Neuronal stem cell (in vitro differentiated cells): ENCODE measurements around the gene AOPEP.

Source experiments
- DNase-seq: peaks from one replicate; pipeline ENCODE4 v3.0.0-alpha.2; 2013; ENCODE audit warnings: low spot score
- H2AFZ ChIP-seq: one replicate; pipeline ENCODE4 v1.6.1; 2013; ENCODE audit warnings: mild to moderate bottlenecking, low read length, inconsistent platforms
- H2AK5ac ChIP-seq: 2 replicates; pipeline ENCODE4 v1.6.1; 2013; ENCODE audit warnings: low read depth, mild to moderate bottlenecking, inconsistent platforms, low read length, moderate library complexity, mixed read lengths
- H2BK120ac ChIP-seq: 2 replicates; pipeline ENCODE4 v1.6.1; 2013; ENCODE audit warnings: low read depth, mild to moderate bottlenecking, inconsistent platforms, low read length, moderate library complexity, mixed read lengths
- H2BK12ac ChIP-seq: one replicate; pipeline ENCODE4 v1.6.1; 2013; ENCODE audit warnings: low read length, inconsistent platforms
- H2BK15ac ChIP-seq: 2 replicates; pipeline ENCODE4 v1.6.1; 2013; ENCODE audit warnings: mild to moderate bottlenecking, low read length, inconsistent platforms, mixed read lengths
- H2BK5ac ChIP-seq: one replicate; pipeline ENCODE4 v1.6.1; 2013; ENCODE audit warnings: inconsistent platforms, mild to moderate bottlenecking, low read length, moderate library complexity
- H3K14ac ChIP-seq: one replicate; pipeline ENCODE4 v1.6.1; 2013; ENCODE audit warnings: low read length, inconsistent platforms
- H3K18ac ChIP-seq: 2 replicates; pipeline ENCODE4 v1.6.1; 2013; ENCODE audit warnings: low read length, inconsistent platforms
- H3K23ac ChIP-seq: 2 replicates; pipeline ENCODE4 v1.6.1; 2013; ENCODE audit warnings: low read depth, mild to moderate bottlenecking, mixed read lengths, low read length, inconsistent platforms; ENCODE audit not compliant: poor library complexity
- H3K27ac ChIP-seq: replicated peaks from 3 replicates; pipeline ENCODE4 v1.5.1; 2013; ENCODE audit warnings: low read length, inconsistent platforms
- H3K27me3 ChIP-seq, 3 experiments: 2 replicates each; pipeline ENCODE4 v1.6.1; 2013; ENCODE audit warnings: low read length in 3 of 3, mild to moderate bottlenecking in 2 of 3, inconsistent platforms in 1 of 3, low read depth in 1 of 3, mixed read lengths in 1 of 3, moderate library complexity in 1 of 3; ENCODE audit not compliant: control insufficient read depth in 3 of 3, insufficient read depth in 3 of 3
- H3K36me3 ChIP-seq, 2 donors: replicated peaks in 1 of 2; 2 replicates each; pipeline ENCODE4 v1.6.1; 2013; ENCODE audit warnings: low read length in 2 of 2; ENCODE audit not compliant: control insufficient read depth in 2 of 2, insufficient read depth in 2 of 2
- H3K4ac ChIP-seq: 2 replicates; pipeline ENCODE4 v1.6.1; 2013; ENCODE audit warnings: inconsistent platforms, mild to moderate bottlenecking, low read length, moderate library complexity
- H3K4me1 ChIP-seq, 2 donors: 1 replicate in 1 of 2; 2 replicates in 1 of 2; pipeline ENCODE4 v1.6.1; 2013; ENCODE audit warnings: low read length in 2 of 2, low read depth in 1 of 2; ENCODE audit not compliant: control insufficient read depth in 2 of 2, insufficient read depth in 1 of 2
- H3K4me2 ChIP-seq: one replicate; pipeline ENCODE4 v1.6.1; 2013; ENCODE audit warnings: mild to moderate bottlenecking, low read length, inconsistent platforms; ENCODE audit not compliant: insufficient read depth, poor library complexity, severe bottlenecking
- H3K4me3 ChIP-seq, 2 donors: 2 replicates each; pipeline ENCODE4 v1.5.1; 2013; ENCODE audit warnings: low read length in 2 of 2, mild to moderate bottlenecking in 2 of 2, inconsistent platforms in 1 of 2, moderate library complexity in 1 of 2
- H3K79me1 ChIP-seq: one replicate; pipeline ENCODE4 v1.6.1; 2013; ENCODE audit warnings: low read depth, mild to moderate bottlenecking, inconsistent platforms, low read length, moderate library complexity
- H3K9ac ChIP-seq: one replicate; pipeline ENCODE4 v1.6.1; 2013; ENCODE audit warnings: mild to moderate bottlenecking, low read depth, low read length, inconsistent platforms; ENCODE audit not compliant: poor library complexity
- H3K9me3 ChIP-seq, 2 donors: replicated peaks in 1 of 2; 2 replicates each; pipeline versions ENCODE3 to v1.6.1; 2013; ENCODE audit warnings: low read length in 2 of 2, mild to moderate bottlenecking in 2 of 2, inconsistent platforms in 1 of 2, low read depth in 1 of 2, mixed read lengths in 1 of 2, moderate library complexity in 1 of 2; ENCODE audit not compliant: control insufficient read depth in 2 of 2, insufficient read depth in 1 of 2
- H4K8ac ChIP-seq: one replicate; pipeline ENCODE4 v1.6.1; 2013; ENCODE audit warnings: low read depth, mild to moderate bottlenecking, inconsistent platforms, low read length, moderate library complexity
- H4K91ac ChIP-seq: one replicate; pipeline ENCODE4 v1.6.1; 2013; ENCODE audit warnings: low read length, low read depth, mild to moderate bottlenecking, inconsistent platforms; ENCODE audit not compliant: poor library complexity
- WGBS, 2 donors: extraction: QIAGEN DNeasy Blood & Tissue Kit; methylation state at CpG; one replicate each; pipeline ENCODE4 v1.1.7; 2013; ENCODE audit warnings: missing lambda C conversion rate in 2 of 2, mixed read lengths in 1 of 2; ENCODE audit not compliant: insufficient read length in 2 of 2, insufficient replicate concordance in 1 of 2; ENCODE audit errors: extremely low coverage in 2 of 2; 5-methylcytosine and 5-hydroxymethylcytosine counted together

AOPEP gene

GRCh38 chr9:94734054-94734754 is 7.7 kb downstream of the AOPEP start:
- Histone ChIP-seq H3K18ac (no peak overlapping the region), H3K27ac (no peak overlapping the region), H4K91ac (no peak overlapping the region), H3K9me3 (no peaks in the 10 kb centered on the region), H3K4me3 (no peak overlapping the region), H3K4ac (no peak overlapping the region), H2AFZ (no peak overlapping the region), H2AK5ac (no peak overlapping the region), H2BK5ac (no peak overlapping the region), H3K36me3 (peaks cover 0 to 13% of the 10 kb centered on the region in 2 donors), H3K9ac (no peak overlapping the region), H2BK12ac (no peak overlapping the region), H3K79me1 (no peaks in the 10 kb centered on the region), H2BK120ac (no peak overlapping the region), H3K14ac (no peak overlapping the region), H3K27me3 (no peaks in the 10 kb centered on the region), H3K4me2 (no peak overlapping the region), H2BK15ac (no peak overlapping the region), H3K23ac (no peak overlapping the region), H4K8ac (no peak overlapping the region), H3K4me1 (no peaks in the 10 kb centered on the region)
- DNase-seq: no peak
- no CpG with 5 or more reads among the region's 4 CpGs for WGBS, 2 donors

- Histone ChIP-seq H2BK12ac (no peak overlapping the region), H3K9ac (no peak overlapping the region), H3K4me3 (no peak overlapping the region), H3K4me1 (no peaks in the 10 kb centered on the region), H3K27me3 (no peaks in the 10 kb centered on the region), H3K36me3 (peaks cover 1 to 13% of the 10 kb centered on the region in 2 donors), H3K23ac (no peak overlapping the region), H2AFZ (no peak overlapping the region), H2AK5ac (no peak overlapping the region), H2BK15ac (no peak overlapping the region), H3K4me2 (no peak overlapping the region), H4K8ac (no peak overlapping the region), H3K14ac (no peak overlapping the region), H2BK120ac (no peak overlapping the region), H3K4ac (no peak overlapping the region), H3K79me1 (no peaks in the 10 kb centered on the region), H4K91ac (no peak overlapping the region), H3K9me3 (no peaks in the 10 kb centered on the region), H3K18ac (no peak overlapping the region), H3K27ac (no peak overlapping the region), H2BK5ac (no peak overlapping the region)
- no peak for DNase-seq
Observed at GRCh38 chr9:94736759-94737158, 10.3 kb downstream of the AOPEP start.

- no CpG with 5 or more reads among the region's 3 CpGs for WGBS, 2 donors
- no peak overlapping the region for H3K9ac ChIP-seq
Observed at GRCh38 chr9:94740145-94740840, 13.8 kb downstream of the AOPEP start.

DNA sequence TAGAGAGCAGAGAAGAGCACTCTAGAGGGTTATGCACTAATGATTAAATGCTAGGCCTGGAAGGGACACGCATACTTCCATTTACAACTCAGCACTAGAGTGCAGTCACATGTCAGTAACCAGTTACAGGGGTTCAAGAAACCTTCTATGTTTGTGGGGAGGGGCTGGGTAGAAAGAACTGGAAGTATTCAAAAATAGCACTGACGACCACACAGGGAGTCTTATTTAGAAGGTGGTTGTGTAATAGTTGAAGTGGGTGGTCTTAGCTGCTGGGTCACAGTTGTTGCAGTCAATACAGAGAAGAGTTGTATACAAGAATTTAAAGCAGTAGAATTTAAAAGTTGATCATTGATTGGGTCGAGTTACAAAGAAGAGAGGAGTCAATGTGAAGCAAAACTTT is 15.4 kb downstream of the AOPEP start:
- Histone ChIP-seq H3K4me2 (no peak overlapping the region), H3K4ac (no peak overlapping the region), H2AFZ (no peak overlapping the region), H3K27ac (no peak overlapping the region), H3K14ac (no peak overlapping the region), H3K36me3 (peaks cover 5 to 15% of the 10 kb centered on the region in 2 donors), H3K4me3 (no peak overlapping the region), H3K4me1 (no peaks in the 10 kb centered on the region), H3K9ac (no peak overlapping the region), H2BK12ac (no peak overlapping the region), H2AK5ac (no peak overlapping the region), H3K18ac (no peak overlapping the region), H2BK15ac (no peak overlapping the region), H4K91ac (no peak overlapping the region), H2BK5ac (no peak overlapping the region), H4K8ac (no peak overlapping the region), H3K23ac (no peak overlapping the region), H3K79me1 (no peaks in the 10 kb centered on the region), H3K27me3 (no peaks in the 10 kb centered on the region), H3K9me3 (no peaks in the 10 kb centered on the region), H2BK120ac (no peak overlapping the region)
- no peak for DNase-seq
- WGBS, 2 donors: no CpG with 5 or more reads among the region's 3 CpGs

More at GRCh38 chr9:94740145-94740840, 13.8 kb downstream of the AOPEP start:
- Histone ChIP-seq H3K27ac (no peak overlapping the region), H2BK12ac (no peak overlapping the region), H3K36me3 (peaks cover 5 to 15% of the 10 kb centered on the region in 2 donors), H4K8ac (no peak overlapping the region), H3K18ac (no peak overlapping the region), H4K91ac (no peak overlapping the region), H3K23ac (no peak overlapping the region), H2BK5ac (no peak overlapping the region), H3K9me3 (no peaks in the 10 kb centered on the region), H2BK15ac (no peak overlapping the region), H3K4ac (no peak overlapping the region), H3K79me1 (no peaks in the 10 kb centered on the region), H3K27me3 (no peaks in the 10 kb centered on the region), H3K4me1 (no peaks in the 10 kb centered on the region), H2AK5ac (no peak overlapping the region), H3K4me2 (no peak overlapping the region), H2AFZ (no peak overlapping the region), H3K14ac (no peak overlapping the region), H3K4me3 (no peak overlapping the region), H2BK120ac (no peak overlapping the region)
- no peak for DNase-seq
